B cell (primary cell): ENCODE data around the gene BBX. TPM values are rescaled to one million over a fixed set of nuclear protein-coding genes. Genes with fewer than 3 reads are reported as not detected.

Experiments used
- ATAC-seq: fragments of 200-7000 bp; cut with Tn5 transposase; one replicate; pipeline ENCODE4 v1.10.0; 2021; ENCODE audit warnings: low read depth, mild to moderate bottlenecking, moderate number of reproducible peaks, moderate library complexity
- CTCF ChIA-PET: fragments of 350-600 bp; sonication (Branson Sonifier 250); formaldehyde crosslinking; loops from one replicate; lab custom pipeline; 2021; ENCODE audit warnings: antibody characterized with exemption, inconsistent platforms; lab: Charles Lee
- POLR2A ChIA-PET: fragments of 350-600 bp; sonication (Branson Sonifier 250); formaldehyde crosslinking; loops from one replicate; lab custom pipeline; 2021; ENCODE audit warnings: antibody characterized with exemption; lab: Charles Lee
- DNase-seq: peaks from one replicate; pipeline ENCODE4 v3.0.0; 2013
- H2AFZ ChIP-seq: 2 replicates; pipeline ENCODE4 v1.6.1; 2012; ENCODE audit warnings: mild to moderate bottlenecking, low read depth, low read length; ENCODE audit not compliant: insufficient read depth, poor library complexity, severe bottlenecking
- H3K27ac ChIP-seq, 2 donors: 1 replicate in 1 of 2; 2 replicates in 1 of 2; pipeline ENCODE4 v1.5.1; 2012 to 2013; ENCODE audit warnings: low read length in 2 of 2, mild to moderate bottlenecking in 2 of 2, moderate library complexity in 1 of 2
- H3K27me3 ChIP-seq, 4 experiments: fragments of 200-600 bp in 1 of 4; sonication (generic) in 1 of 4; replicated peaks in 1 of 4; 1 replicate in 2 of 4; 2 replicates in 2 of 4; pipeline versions ENCODE4 v1.6.1 to v1.7.0; 2013 to 2016; ENCODE audit warnings: low read length in 3 of 4, mild to moderate bottlenecking in 2 of 4, mixed read lengths in 1 of 4, moderate library complexity in 1 of 4; ENCODE audit not compliant: insufficient read depth in 4 of 4, control insufficient read depth in 3 of 4; ENCODE audit errors: control extremely low read depth in 1 of 4
- H3K36me3 ChIP-seq, 2 experiments: replicated peaks in 1 of 2; 1 replicate in 1 of 2; 2 replicates in 1 of 2; pipeline versions ENCODE4 v1.6.1 to v1.7.1; 2013; ENCODE audit warnings: low read length in 1 of 2; ENCODE audit not compliant: insufficient read depth in 2 of 2, control insufficient read depth in 1 of 2; ENCODE audit errors: control extremely low read depth in 1 of 2, extremely low read depth in 1 of 2
- H3K4me1 ChIP-seq, 2 donors: fragments of 200-600 bp in 1 of 2; sonication (generic) in 1 of 2; 1 replicate in 1 of 2; 2 replicates in 1 of 2; pipeline versions ENCODE4 v1.5.1 to v1.6.1; 2013 to 2017; ENCODE audit warnings: low read length in 2 of 2; ENCODE audit not compliant: control insufficient read depth in 2 of 2, insufficient read depth in 2 of 2
- H3K4me2 ChIP-seq: replicated peaks from 2 replicates; pipeline ENCODE3; 2012; ENCODE audit warnings: mild to moderate bottlenecking, low read depth, low read length; ENCODE audit not compliant: poor library complexity, severe bottlenecking
- H3K4me3 ChIP-seq, 5 experiments: fragments of 200-600 bp in 1 of 5; sonication (generic) in 1 of 5; 1 replicate in 3 of 5; 2 replicates in 2 of 5; pipeline versions ENCODE4 v1.5.1 to v1.7.0; 2011 to 2016; ENCODE audit warnings: low read length in 4 of 5, mild to moderate bottlenecking in 4 of 5, low read depth in 2 of 5, control low read depth in 1 of 5, moderate library complexity in 1 of 5; ENCODE audit not compliant: insufficient read depth in 1 of 5; ENCODE audit errors: control extremely low read depth in 1 of 5, extremely low read depth in 1 of 5
- H3K79me2 ChIP-seq: fragments of 200-600 bp; sonication (generic); one replicate; pipeline ENCODE4 v1.6.0; 2016; ENCODE audit warnings: low read length; ENCODE audit not compliant: control insufficient read depth, insufficient read depth
- H3K9ac ChIP-seq: fragments of 200-600 bp; sonication (generic); 2 replicates; pipeline ENCODE4 v1.6.1; 2017; ENCODE audit warnings: mild to moderate bottlenecking, low read length, moderate library complexity
- H3K9me3 ChIP-seq, 3 donors: one replicate each; pipeline versions ENCODE4 v1.6.1 to v1.7.1; 2013; ENCODE audit warnings: low read length in 2 of 3; ENCODE audit not compliant: control insufficient read depth in 2 of 3, insufficient read depth in 1 of 3; ENCODE audit errors: control extremely low read depth in 1 of 3
- H4K20me1 ChIP-seq: 2 replicates; pipeline ENCODE4 v1.6.0; 2012; ENCODE audit warnings: mild to moderate bottlenecking, low read length; ENCODE audit not compliant: insufficient read depth, control insufficient read depth, poor library complexity, severe bottlenecking
- H3K27ac Mint-ChIP-seq: one replicate; pipeline ENCODE4 v1.8.0; 2021; ENCODE audit warnings: mixed read lengths
- H3K27me3 Mint-ChIP-seq: one replicate; pipeline ENCODE4 v1.8.0; 2021; ENCODE audit warnings: mixed read lengths
- H3K4me1 Mint-ChIP-seq: one replicate; pipeline ENCODE4 v1.8.0; 2021; ENCODE audit warnings: mixed read lengths
- H3K4me3 Mint-ChIP-seq: one replicate; pipeline ENCODE4 v1.8.0; 2021; ENCODE audit warnings: mixed read lengths
- H3K9me3 Mint-ChIP-seq: one replicate; pipeline ENCODE4 v1.8.0; 2022; ENCODE audit warnings: mixed read lengths; ENCODE audit not compliant: insufficient read depth
- EZH2 ChIP-seq: IDR thresholded peaks from 2 replicates; pipeline ENCODE4 v1.6.1; 2012; ENCODE audit warnings: borderline replicate concordance, low read depth, mild to moderate bottlenecking, moderate library complexity, low read length; ENCODE audit not compliant: insufficient read depth, poor library complexity, severe bottlenecking
- WGBS: methylation state at CpG from one replicate; pipeline ENCODE4 v1.1.5; 2013; ENCODE audit warnings: missing lambda C conversion rate; ENCODE audit not compliant: insufficient coverage; 5-methylcytosine and 5-hydroxymethylcytosine counted together
- intact Hi-C: fragments of 100-400 bp; cut with micrococcal nuclease; formaldehyde crosslinking; loops from one replicate; pipeline ENCODE4 v1.10.0; 2022
- polyA plus RNA-seq: library from polyadenylated mRNA; depleted of rRNA; stranded (reverse); fragments of >200 nt; gene quantifications from 2 replicates; pipeline ENCODE4 v1.2.3, GENCODE V29; 2012
- total RNA-seq, 2 donors: library from RNA; stranded (reverse); fragments of 120-200 nt in 1 of 2; gene quantifications; 1 replicate in 1 of 2; 2 replicates in 1 of 2; pipeline versions ENCODE4 v1.2.3 to v1.2.4, GENCODE V29; 2013 to 2022
- TF ChIP-seq, protein P1 (sequence below): fragments of 200-600 bp; IDR thresholded peaks from one replicate; pipeline ENCODE4 v1.8.0; 2022; ENCODE audit warnings: antibody characterized with exemption, mild to moderate bottlenecking

The BBX gene
- total and polyA plus RNA-seq, 2 donors (not counting 1 experiment from before 2014, with no cell fraction given) = 27.8 to 133 TPM

DNA sequence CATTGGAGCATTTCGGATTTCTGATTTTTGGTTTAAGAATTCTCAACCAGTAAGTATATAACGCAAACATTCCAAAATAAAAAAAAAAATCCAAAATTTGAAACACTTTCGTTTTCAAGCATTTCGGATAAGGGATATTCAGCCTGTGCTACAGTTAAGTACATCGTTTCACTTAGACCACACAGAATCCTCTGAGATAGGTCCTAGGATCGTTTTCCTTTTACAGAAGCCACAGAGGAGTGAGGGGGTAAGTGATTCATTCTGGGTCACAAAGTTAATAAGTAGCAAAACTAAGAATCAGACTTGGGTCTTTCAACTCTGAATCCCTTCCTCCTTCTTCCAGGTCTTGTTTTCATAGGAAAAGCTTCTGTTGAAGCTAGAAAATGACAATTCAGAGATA lies 249.3 kb downstream of the BBX start:
- DNase-seq (no peak), ATAC-seq (no peak)
- Histone ChIP-seq H3K79me2 (no peaks in the 10 kb centered on the region), H3K4me2 (no peak overlapping the region), H3K4me1 (peaks cover 5 to 6% of the 10 kb centered on the region in 2 donors), H3K27ac (no peak overlapping the region), H4K20me1 (no peaks in the 10 kb centered on the region), H3K36me3 (peaks cover 8 to 36% of the 10 kb centered on the region in 2 experiments), H3K9ac (no peak overlapping the region), H2AFZ (no peak overlapping the region), H3K4me3 (no peak overlapping the region), H3K9me3 (no peaks in the 10 kb centered on the region), H3K27me3 (no peaks in the 10 kb centered on the region)
- TF ChIP-seq EZH2 = no peak
- H3K9me3 Mint-ChIP-seq = no peaks in the 10 kb centered on the region
- H3K27me3 Mint-ChIP-seq = no peaks in the 10 kb centered on the region
- H3K4me3 Mint-ChIP-seq = no peak overlapping the region
- WGBS = 100% methylated on average over 1 of the region's 6 CpGs
- H3K27ac Mint-ChIP-seq = no peak overlapping the region
- ChIA-PET CTCF (no interaction called here), POLR2A (no interaction called here)
- peaks cover 11% of the 10 kb centered on the region for H3K4me1 Mint-ChIP-seq
- intact Hi-C loops = no loop called here

DNA sequence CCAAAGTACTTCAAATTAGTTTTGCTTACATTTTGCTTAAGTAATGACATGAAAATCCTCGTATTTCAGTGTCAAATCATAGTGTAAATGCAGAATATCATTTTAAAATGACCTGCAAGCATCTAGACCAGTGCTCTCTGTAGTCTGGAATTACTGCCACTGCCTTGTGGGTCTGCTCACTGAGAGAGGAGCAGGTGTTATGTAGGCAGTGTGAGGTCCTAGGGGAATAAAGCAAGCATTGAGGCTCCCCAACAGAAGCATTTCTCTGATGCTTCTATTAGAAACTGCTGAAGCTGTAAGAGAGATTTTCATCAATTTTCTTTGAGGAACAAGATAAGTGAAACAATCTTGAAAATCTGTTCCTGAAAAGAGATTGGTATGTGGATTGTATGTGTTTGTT lies 253.2 kb downstream of the BBX start:
- DNase-seq (no peak), ATAC-seq (no peak)
- Mint-ChIP-seq H3K4me1 (no peaks in the 10 kb centered on the region), H3K9me3 (no peaks in the 10 kb centered on the region), H3K4me3 (no peak overlapping the region), H3K27me3 (no peaks in the 10 kb centered on the region), H3K27ac (no peak overlapping the region)
- CTCF ChIA-PET = interaction anchor here (0.6 kb wide), 1 partner anchor 22 kb away, joined by 3 read pairs; no protein-coding TSS in a partner anchor
- Histone ChIP-seq H3K79me2 (no peaks in the 10 kb centered on the region), H2AFZ (no peak overlapping the region), H3K9ac (no peak overlapping the region), H3K4me3 (no peak overlapping the region), H3K4me2 (no peak overlapping the region), H3K9me3 (no peaks in the 10 kb centered on the region), H3K27ac (no peak overlapping the region), H3K4me1 (no peaks in the 10 kb centered on the region), H3K27me3 (no peaks in the 10 kb centered on the region), H3K36me3 (peaks cover 25 to 67% of the 10 kb centered on the region in 2 experiments), H4K20me1 (no peaks in the 10 kb centered on the region)
- POLR2A ChIA-PET = no interaction called here
- WGBS = no CpG with 5 or more reads among the region's 1 CpG
- intact Hi-C loops = no loop called here
- TF ChIP-seq, protein P1, sequence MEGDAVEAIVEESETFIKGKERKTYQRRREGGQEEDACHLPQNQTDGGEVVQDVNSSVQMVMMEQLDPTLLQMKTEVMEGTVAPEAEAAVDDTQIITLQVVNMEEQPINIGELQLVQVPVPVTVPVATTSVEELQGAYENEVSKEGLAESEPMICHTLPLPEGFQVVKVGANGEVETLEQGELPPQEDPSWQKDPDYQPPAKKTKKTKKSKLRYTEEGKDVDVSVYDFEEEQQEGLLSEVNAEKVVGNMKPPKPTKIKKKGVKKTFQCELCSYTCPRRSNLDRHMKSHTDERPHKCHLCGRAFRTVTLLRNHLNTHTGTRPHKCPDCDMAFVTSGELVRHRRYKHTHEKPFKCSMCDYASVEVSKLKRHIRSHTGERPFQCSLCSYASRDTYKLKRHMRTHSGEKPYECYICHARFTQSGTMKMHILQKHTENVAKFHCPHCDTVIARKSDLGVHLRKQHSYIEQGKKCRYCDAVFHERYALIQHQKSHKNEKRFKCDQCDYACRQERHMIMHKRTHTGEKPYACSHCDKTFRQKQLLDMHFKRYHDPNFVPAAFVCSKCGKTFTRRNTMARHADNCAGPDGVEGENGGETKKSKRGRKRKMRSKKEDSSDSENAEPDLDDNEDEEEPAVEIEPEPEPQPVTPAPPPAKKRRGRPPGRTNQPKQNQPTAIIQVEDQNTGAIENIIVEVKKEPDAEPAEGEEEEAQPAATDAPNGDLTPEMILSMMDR = no peak
- no peak for TF ChIP-seq EZH2
